ENCODE results near the gene ZBTB47. TPM values are rescaled to one million over a fixed set of nuclear protein-coding genes. Genes with fewer than 3 reads are reported as not detected.

Gene ZBTB47
- total RNA-seq (1 to 10 TPM in 1 of 2 donors, under 1 TPM in 1; 0.89 to 1.1 TPM), total RNA-seq (2.6 to 5.0 reads per million in 2 donors)

GRCh38 chr3:42653560-42654330 lies at the start of gene ZBTB47:
Gene ZBTB47, plus strand, starts transcription at chr3:42653697. Its CDS starts 4,659 bp downstream, at chr3:42658356.
- ATAC-seq, result peak; percentile 8
- no peak for DNase-seq
- H3K36me3 Mint-ChIP-seq (ENCODE audit: low read depth), result no peaks in the 10 kb centered on the region

GRCh38 chr3:42605546-42606173 lies 47.8 kb upstream of the ZBTB47 start:
- ATAC-seq (no peak), DNase-seq (no peak)
- no peaks in the 10 kb centered on the region for H3K9me3 ChIP-seq (ENCODE audit: control insufficient read depth, low read length, poor library complexity, severe bottlenecking)
- peaks cover 39% of the 10 kb centered on the region for H3K4me1 Mint-ChIP-seq
- no peaks in the 10 kb centered on the region for H3K27me3 Mint-ChIP-seq
- no peaks in the 10 kb centered on the region for H3K36me3 Mint-ChIP-seq (ENCODE audit: low read depth)
- H3K27ac Mint-ChIP-seq, result peak overlapping the region; percentile 71
- H3K4me3 Mint-ChIP-seq, result peak overlapping the region; percentile 55

More at GRCh38 chr3:42653560-42654330, at the start of gene ZBTB47:
- H3K27ac Mint-ChIP-seq, result no peak within 1 kb of the TSS
- H3K27me3 Mint-ChIP-seq, result peaks cover 4% of the 10 kb centered on the region
- H3K4me1 Mint-ChIP-seq, result peaks cover 16% of the 10 kb centered on the region
- H3K9me3 ChIP-seq (ENCODE audit: control insufficient read depth, low read length, poor library complexity, severe bottlenecking), result no peaks in the 10 kb centered on the region
- peak within 1 kb of the TSS; percentile 91 for H3K4me3 Mint-ChIP-seq

- no peak for ATAC-seq
- no peak for DNase-seq
- no peaks in the 10 kb centered on the region for H3K9me3 ChIP-seq (ENCODE audit: control insufficient read depth, low read length, poor library complexity, severe bottlenecking)
- peak overlapping the region; percentile 87 for H3K27ac Mint-ChIP-seq
- no peaks in the 10 kb centered on the region for H3K27me3 Mint-ChIP-seq
- H3K36me3 Mint-ChIP-seq (ENCODE audit: low read depth), result peaks cover 2% of the 10 kb centered on the region
- peaks cover 46% of the 10 kb centered on the region for H3K4me1 Mint-ChIP-seq
- H3K4me3 Mint-ChIP-seq, result no peak overlapping the region
These were observed 44.9 kb upstream of the ZBTB47 start for GRCh38 chr3:42608581-42608980.

- no peaks in the 10 kb centered on the region for H3K9me3 ChIP-seq (ENCODE audit: control insufficient read depth, low read length, poor library complexity, severe bottlenecking)
- ATAC-seq, result peak; percentile 75
- Mint-ChIP-seq H3K27me3 (no peaks in the 10 kb centered on the region), H3K4me3 (peak overlapping the region; percentile 31), H3K36me3 (ENCODE audit: low read depth) (peaks cover 4% of the 10 kb centered on the region), H3K4me1 (peaks cover 42% of the 10 kb centered on the region), H3K27ac (peak overlapping the region; percentile 87)
- DNase-seq, result no peak
These were observed 42.5 kb upstream of the ZBTB47 start for GRCh38 chr3:42610976-42611375.

- peak overlapping the region; percentile 41 for H3K4me3 Mint-ChIP-seq
- peak overlapping the region; percentile 87 for H3K27ac Mint-ChIP-seq
- H3K27me3 Mint-ChIP-seq, result no peaks in the 10 kb centered on the region
- DNase-seq, result no peak
- peaks cover 4% of the 10 kb centered on the region for H3K36me3 Mint-ChIP-seq (ENCODE audit: low read depth)
- no peaks in the 10 kb centered on the region for H3K9me3 ChIP-seq (ENCODE audit: control insufficient read depth, low read length, poor library complexity, severe bottlenecking)
- ATAC-seq, result peak; percentile 30
- peaks cover 41% of the 10 kb centered on the region for H3K4me1 Mint-ChIP-seq
These were observed 41.3 kb upstream of the ZBTB47 start for GRCh38 chr3:42612217-42612616.

- H3K4me1 Mint-ChIP-seq, result peaks cover 37% of the 10 kb centered on the region
- H3K27ac Mint-ChIP-seq, result peak overlapping the region; percentile 87
- no peaks in the 10 kb centered on the region for H3K9me3 ChIP-seq (ENCODE audit: control insufficient read depth, low read length, poor library complexity, severe bottlenecking)
- peaks cover 4% of the 10 kb centered on the region for H3K36me3 Mint-ChIP-seq (ENCODE audit: low read depth)
- ATAC-seq, result no peak
- DNase-seq, result no peak
- H3K27me3 Mint-ChIP-seq, result no peaks in the 10 kb centered on the region
- no peak overlapping the region for H3K4me3 Mint-ChIP-seq
These were observed 40.6 kb upstream of the ZBTB47 start for GRCh38 chr3:42612928-42613327.

- H3K36me3 Mint-ChIP-seq (ENCODE audit: low read depth), result peaks cover 4% of the 10 kb centered on the region
- H3K4me1 Mint-ChIP-seq, result peaks cover 35% of the 10 kb centered on the region
- no peak for DNase-seq
- H3K4me3 Mint-ChIP-seq, result peak overlapping the region; percentile 72
- no peaks in the 10 kb centered on the region for H3K9me3 ChIP-seq (ENCODE audit: control insufficient read depth, low read length, poor library complexity, severe bottlenecking)
- H3K27ac Mint-ChIP-seq, result peak overlapping the region; percentile 87
- no peaks in the 10 kb centered on the region for H3K27me3 Mint-ChIP-seq
- ATAC-seq, result peak; percentile 59
These were observed 40.0 kb upstream of the ZBTB47 start for GRCh38 chr3:42613462-42613861.

GRCh38 chr3:42631620-42632019 lies 21.9 kb upstream of the ZBTB47 start:
- H3K36me3 Mint-ChIP-seq (ENCODE audit: low read depth), result peaks cover 14% of the 10 kb centered on the region
- H3K9me3 ChIP-seq (ENCODE audit: control insufficient read depth, low read length, poor library complexity, severe bottlenecking), result no peaks in the 10 kb centered on the region
- no peak for ATAC-seq
- peak overlapping the region; percentile 83 for H3K27ac Mint-ChIP-seq
- peaks cover 8% of the 10 kb centered on the region for H3K4me1 Mint-ChIP-seq
- DNase-seq, result no peak
- no peak overlapping the region for H3K4me3 Mint-ChIP-seq
- H3K27me3 Mint-ChIP-seq, result no peaks in the 10 kb centered on the region

- Mint-ChIP-seq H3K27me3 (no peaks in the 10 kb centered on the region), H3K36me3 (ENCODE audit: low read depth) (peaks cover 14% of the 10 kb centered on the region), H3K4me1 (peaks cover 8% of the 10 kb centered on the region), H3K4me3 (no peak overlapping the region), H3K27ac (peak overlapping the region; percentile 83)
- H3K9me3 ChIP-seq (ENCODE audit: control insufficient read depth, low read length, poor library complexity, severe bottlenecking), result no peaks in the 10 kb centered on the region
- DNase-seq, result no peak
- no peak for ATAC-seq
These were observed 21.4 kb upstream of the ZBTB47 start for GRCh38 chr3:42632146-42632545.

GRCh38 chr3:42633544-42633943 lies 20.0 kb upstream of the ZBTB47 start:
- no peak for DNase-seq
- Mint-ChIP-seq H3K27ac (peak overlapping the region; percentile 57), H3K27me3 (no peaks in the 10 kb centered on the region), H3K36me3 (ENCODE audit: low read depth) (peaks cover 14% of the 10 kb centered on the region), H3K4me1 (peaks cover 8% of the 10 kb centered on the region), H3K4me3 (no peak overlapping the region)
- ATAC-seq, result no peak
- no peaks in the 10 kb centered on the region for H3K9me3 ChIP-seq (ENCODE audit: control insufficient read depth, low read length, poor library complexity, severe bottlenecking)

GRCh38 chr3:42635111-42635510 lies 18.4 kb upstream of the ZBTB47 start:
- no peak overlapping the region for H3K4me3 Mint-ChIP-seq
- H3K9me3 ChIP-seq (ENCODE audit: control insufficient read depth, low read length, poor library complexity, severe bottlenecking), result no peaks in the 10 kb centered on the region
- H3K36me3 Mint-ChIP-seq (ENCODE audit: low read depth), result peaks cover 9% of the 10 kb centered on the region
- ATAC-seq (peak; percentile 57), DNase-seq (no peak)
- H3K27me3 Mint-ChIP-seq, result no peaks in the 10 kb centered on the region
- H3K27ac Mint-ChIP-seq, result peak overlapping the region; percentile 51
- H3K4me1 Mint-ChIP-seq, result peaks cover 7% of the 10 kb centered on the region

GRCh38 chr3:42637001-42637400 lies 16.5 kb upstream of the ZBTB47 start:
- H3K36me3 Mint-ChIP-seq (ENCODE audit: low read depth), result peaks cover 7% of the 10 kb centered on the region
- no peaks in the 10 kb centered on the region for H3K27me3 Mint-ChIP-seq
- no peaks in the 10 kb centered on the region for H3K9me3 ChIP-seq (ENCODE audit: control insufficient read depth, low read length, poor library complexity, severe bottlenecking)
- DNase-seq, result no peak
- no peak overlapping the region for H3K27ac Mint-ChIP-seq
- ATAC-seq, result no peak
- no peak overlapping the region for H3K4me3 Mint-ChIP-seq
- H3K4me1 Mint-ChIP-seq, result peaks cover 12% of the 10 kb centered on the region

GRCh38 chr3:42638339-42638842 lies 15.1 kb upstream of the ZBTB47 start:
- peaks cover 14% of the 10 kb centered on the region for H3K4me1 Mint-ChIP-seq
- no peaks in the 10 kb centered on the region for H3K27me3 Mint-ChIP-seq
- H3K27ac Mint-ChIP-seq, result no peak overlapping the region
- H3K4me3 Mint-ChIP-seq, result no peak overlapping the region
- no peaks in the 10 kb centered on the region for H3K9me3 ChIP-seq (ENCODE audit: control insufficient read depth, low read length, poor library complexity, severe bottlenecking)
- peaks cover 11% of the 10 kb centered on the region for H3K36me3 Mint-ChIP-seq (ENCODE audit: low read depth)
- DNase-seq (no peak), ATAC-seq (peak; percentile 85)

Data from T-helper 17 cell (primary cell).